HepG2 (cell line): ENCODE results near the gene TSC22D3. TPM values are rescaled to one million over a fixed set of nuclear protein-coding genes. Genes with fewer than 3 reads are reported as not detected.

Source experiments
- ATAC-seq: fragments of 200-7000 bp; cut with Tn5 transposase; 3 replicates; pipeline ENCODE4 v1.9.1; 2020; ENCODE audit warnings: mild to moderate bottlenecking, moderate library complexity
- BruUV-seq: library from RNA; stranded (reverse); fragments of 400-500 nt; replicated peaks from 2 replicates; lab custom pipeline; 2021; lab: Mats Ljungman, UMichigan
- CTCF ChIA-PET: fragments of 300-600 bp; formaldehyde crosslinking; extraction: SDS; loops from one replicate; lab custom pipeline; 2021; ENCODE audit warnings: low total read pairs, inconsistent platforms, low intra/inter-chr PET ratio; lab: Yijun Ruan, JAX
- POLR2A ChIA-PET: fragments of 350-600 bp; sonication (Branson Sonifier 250); formaldehyde crosslinking; loops from one replicate; lab custom pipeline; 2020; ENCODE audit warnings: antibody characterized with exemption, inconsistent platforms; lab: Yijun Ruan, JAX
- DNase-seq: peaks from one replicate; pipeline ENCODE4 v3.0.0-alpha.2; 2015; ENCODE audit warnings: low spot score
- FAIRE-seq: peaks from 3 replicates; lab custom pipeline; 2011; peaks lifted over from hg19 to GRCh38; lab: Jason Lieb, UNC
- H2AFZ ChIP-seq: one replicate; pipeline ENCODE4 v1.6.1; 2011; ENCODE audit warnings: low read length, inconsistent platforms
- H3K27ac ChIP-seq: fragments of 300-600 bp; 3 replicates; pipeline ENCODE4 v1.8.0; 2011; ENCODE audit warnings: mixed run types, mild to moderate bottlenecking, mixed read lengths, low read length, inconsistent platforms; ENCODE audit not compliant: insufficient read depth; ENCODE audit errors: extremely low read length
- H3K27me3 ChIP-seq, 2 experiments: fragments of 200-600 bp in 1 of 2; 2 replicates in 1 of 2; 3 replicates in 1 of 2; pipeline versions ENCODE4 v1.6.0 to v1.8.0; 2011; ENCODE audit warnings: low read length in 2 of 2, mild to moderate bottlenecking in 2 of 2, moderate library complexity in 2 of 2, inconsistent platforms in 1 of 2; ENCODE audit not compliant: insufficient read depth in 2 of 2, control insufficient read depth in 1 of 2
- H3K36me3 ChIP-seq, 2 experiments: fragments of 200-600 bp in 1 of 2; replicated peaks in 1 of 2; 2 replicates in 1 of 2; 3 replicates in 1 of 2; pipeline versions ENCODE4 v1.5.1 to v1.8.0; 2011; ENCODE audit warnings: low read length in 2 of 2, inconsistent platforms in 1 of 2; ENCODE audit not compliant: insufficient read depth in 2 of 2, control insufficient read depth in 1 of 2
- H3K4me1 ChIP-seq: 2 replicates; pipeline ENCODE4 v1.5.1; 2012; ENCODE audit warnings: low read length, inconsistent platforms; ENCODE audit not compliant: insufficient read depth
- H3K4me2 ChIP-seq: 2 replicates; pipeline ENCODE4 v1.6.0; 2011; ENCODE audit warnings: low read depth, low read length, inconsistent platforms
- H3K4me3 ChIP-seq, 3 experiments: fragments of 200-600 bp in 1 of 3; sonication (generic), shearing (Covaris generic) in 1 of 3; replicated peaks in 1 of 3; 2 replicates each; pipeline ENCODE4 v1.5.1; 2011 to 2016; ENCODE audit warnings: low read length in 3 of 3, inconsistent platforms in 2 of 3, low read depth in 2 of 3, mild to moderate bottlenecking in 2 of 3, control low read depth in 1 of 3, mixed read lengths in 1 of 3; ENCODE audit not compliant: insufficient read depth in 1 of 3
- H3K79me2 ChIP-seq: one replicate; pipeline ENCODE4 v1.6.1; 2011; ENCODE audit warnings: low read length, inconsistent platforms; ENCODE audit not compliant: insufficient read depth
- H3K9ac ChIP-seq: 2 replicates; pipeline ENCODE4 v1.6.0; 2011; ENCODE audit warnings: mild to moderate bottlenecking, low read depth, low read length, inconsistent platforms; ENCODE audit not compliant: insufficient read depth
- H3K9me3 ChIP-seq: 2 replicates; pipeline ENCODE4 v1.5.1; 2012; ENCODE audit warnings: mild to moderate bottlenecking, low read length
- H4K20me1 ChIP-seq: 2 replicates; pipeline ENCODE4 v1.6.0; 2011; ENCODE audit warnings: inconsistent platforms, mild to moderate bottlenecking, low read length, moderate library complexity; ENCODE audit not compliant: insufficient read depth
- BRF2 ChIP-seq: sonication (generic); formaldehyde crosslinking; IDR thresholded peaks from 2 replicates; pipeline ENCODE4 v1.8.1; 2022; ENCODE audit warnings: mild to moderate bottlenecking, missing genetic modification reagents
- CENPX ChIP-seq: sonication (generic); formaldehyde crosslinking; IDR thresholded peaks from 2 replicates; pipeline ENCODE4 v1.9.0; 2021; ENCODE audit warnings: mild to moderate bottlenecking, missing genetic modification reagents, moderate library complexity
- CREBL2 ChIP-seq: sonication (generic); formaldehyde crosslinking; IDR thresholded peaks from 2 replicates; pipeline ENCODE4 v1.8.1; 2023; ENCODE audit warnings: missing genetic modification reagents, mild to moderate bottlenecking, borderline replicate concordance
- NFIC ChIP-seq: IDR thresholded peaks from 2 replicates; pipeline ENCODE4 v1.6.1; 2012; ENCODE audit warnings: mild to moderate bottlenecking, low read length, inconsistent platforms
- NR1H2 ChIP-seq: sonication (generic); formaldehyde crosslinking; IDR thresholded peaks from 2 replicates; pipeline ENCODE4 v1.8.1; 2022; ENCODE audit warnings: low read depth, missing genetic modification reagents, borderline replicate concordance
- PRDM15 ChIP-seq: sonication (generic); formaldehyde crosslinking; IDR thresholded peaks from 2 replicates; pipeline ENCODE4 v1.4.0; 2020; ENCODE audit warnings: missing genetic modification reagents
- TBX2 ChIP-seq: sonication (generic); formaldehyde crosslinking; IDR thresholded peaks from 2 replicates; pipeline ENCODE4 v1.5.0; 2020; ENCODE audit warnings: missing genetic modification reagents, mild to moderate bottlenecking, borderline replicate concordance
- ZNF75D ChIP-seq: sonication (generic); formaldehyde crosslinking; IDR thresholded peaks from 2 replicates; pipeline ENCODE4 v1.8.1; 2023; ENCODE audit warnings: missing genetic modification reagents, mild to moderate bottlenecking, borderline replicate concordance
- WGBS: methylation state at CpG from one replicate; pipeline ENCODE4 v1.1.6; 2017; ENCODE audit warnings: low lambda C conversion rate; 5-methylcytosine and 5-hydroxymethylcytosine counted together
- in situ Hi-C: cut with HindIII; loops from 2 replicates; pipeline ENCODE4 v1.10.0; 2017; ENCODE audit warnings: low pct_unique_long_range_greater_than_20kb; ENCODE audit not compliant: extremely low pct_ligation_motif_present
- intact Hi-C: fragments of 100-400 bp; cut with micrococcal nuclease; formaldehyde crosslinking; loops from one replicate; pipeline ENCODE4 v1.10.0; 2022; ENCODE audit not compliant: unreplicated experiment
- polyA plus RNA-seq, 8 experiments: library from polyadenylated mRNA; depleted of rRNA in 3 of 8; stranded (reverse) in 7 of 8; unstranded in 1 of 8; fragments of >200 nt; fragmentation: Illumina TruSeq in 4 of 8; extraction: Trizol in 4 of 8; gene quantifications; 2 replicates each; pipeline versions ENCODE4 v1.2.1 to v1.2.3, GENCODE V29; 2011 to 2016; ENCODE audit warnings: low read depth in 4 of 8, missing spikeins in 1 of 8, mixed read lengths in 1 of 8; ENCODE audit not compliant: insufficient read depth in 1 of 8
- total RNA-seq, 5 experiments: library from RNA; depleted of rRNA; stranded (reverse); fragments of >200 nt; fragmentation: Illumina TruSeq; extraction: Trizol; gene quantifications; 2 replicates each; pipeline ENCODE4 v1.2.3, GENCODE V29; 2016; ENCODE audit warnings: low read depth in 1 of 5

The TSC22D3 gene
- total and polyA plus RNA-seq, 2 of the 13 experiments (the other 11 are each of a cell fraction or from before 2014, with no cell fraction given): 0.82 to 1.5 TPM

GRCh38 chrX:107787827-107788226 lies 12.2 kb upstream of the TSC22D3 start (continued):
- TF ChIP-seq BRF2 (CRISPR knock-in tag) (no peak), PRDM15 (no peak), NR1H2 (CRISPR knock-in tag) (no peak), CENPX (CRISPR knock-in tag) (no peak), NFIC (no peak)
- TF ChIP-seq, all 625 proteins: peak for 0

- Histone ChIP-seq H3K9ac (no peak overlapping the region), H3K4me1 (0 out of 2 replicates have a peak, but pooled peaks cover 6% of the 10 kb centered on the region), H3K4me3 (no peak overlapping the region), H2AFZ (no peak overlapping the region), H3K79me2 (no peaks in the 10 kb centered on the region), H3K9me3 (no peaks in the 10 kb centered on the region), H3K27me3 (peaks cover 2 to 11% of the 10 kb centered on the region in 2 experiments; a peak in 3 of 5 replicates), H3K27ac (no peak overlapping the region), H4K20me1 (no peaks in the 10 kb centered on the region), H3K4me2 (no peak overlapping the region), H3K36me3 (no peaks in the 10 kb centered on the region)
- in situ Hi-C loops: no loop called here
- FAIRE-seq: no peak
- 0% methylated on average over 5 of the region's 9 CpGs for WGBS
- no TSS peak for BruUV-seq
- CTCF ChIA-PET: no interaction called here
- POLR2A ChIA-PET: no interaction called here
- intact Hi-C loops: no loop called here
- TF ChIP-seq CREBL2 (CRISPR knock-in tag) (no peak), ZNF75D (CRISPR knock-in tag) (no peak), TBX2 (no peak)
- no peak for ATAC-seq
- no peak for DNase-seq
Measured at GRCh38 chrX:107780525-107780924, 4.9 kb upstream of the TSC22D3 start.
